PC-9 (cell line): Measurements from ENCODE around the gene CAMK2B.

Experiments
- EZH2 ChIP-seq: fragments of 200-600 bp; sonication (generic); IDR thresholded peaks from 2 replicates; pipeline ENCODE4 v1.8.0; 2017; ENCODE audit warnings: antibody characterized with exemption, low read depth
- TF ChIP-seq, protein P1 (sequence below): fragments of 200-600 bp; sonication (generic); conservative IDR thresholded peaks from 2 replicates; pipeline ENCODE4 v1.6.1; 2017; ENCODE audit warnings: mixed run types, antibody characterized with exemption, mild to moderate bottlenecking, moderate library complexity

DNA sequence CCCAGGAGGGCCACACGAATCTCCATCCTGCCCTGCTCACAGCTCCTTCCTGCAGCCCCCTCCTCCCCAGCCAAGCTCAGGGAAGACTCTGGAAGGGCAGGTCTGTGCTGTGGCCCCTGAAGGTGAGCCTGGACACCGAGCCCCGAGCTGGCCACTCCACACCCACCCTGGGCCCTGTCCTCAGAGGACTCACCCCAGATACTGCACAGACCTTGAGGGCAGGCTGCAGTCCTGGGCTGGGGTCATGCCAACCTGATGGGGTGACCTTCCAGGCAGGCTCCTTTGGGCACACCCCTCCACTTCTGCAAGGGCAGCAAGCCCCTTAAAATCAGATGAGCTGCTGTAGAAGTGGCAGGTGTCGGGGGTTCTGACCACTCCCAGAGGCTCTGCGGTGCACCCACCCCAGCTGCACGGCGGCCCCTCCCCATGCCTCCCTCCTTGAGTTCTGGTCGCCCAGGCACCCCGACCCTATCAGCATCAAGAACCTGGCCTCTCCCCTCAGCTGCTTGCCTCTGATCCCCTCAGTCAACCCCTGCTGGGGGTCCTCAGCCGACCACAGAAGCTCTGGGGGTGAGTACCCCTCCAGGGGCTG, 100.3 kb downstream of the CAMK2B start:
- TF ChIP-seq EZH2: no peak
- TF ChIP-seq, protein P1, sequence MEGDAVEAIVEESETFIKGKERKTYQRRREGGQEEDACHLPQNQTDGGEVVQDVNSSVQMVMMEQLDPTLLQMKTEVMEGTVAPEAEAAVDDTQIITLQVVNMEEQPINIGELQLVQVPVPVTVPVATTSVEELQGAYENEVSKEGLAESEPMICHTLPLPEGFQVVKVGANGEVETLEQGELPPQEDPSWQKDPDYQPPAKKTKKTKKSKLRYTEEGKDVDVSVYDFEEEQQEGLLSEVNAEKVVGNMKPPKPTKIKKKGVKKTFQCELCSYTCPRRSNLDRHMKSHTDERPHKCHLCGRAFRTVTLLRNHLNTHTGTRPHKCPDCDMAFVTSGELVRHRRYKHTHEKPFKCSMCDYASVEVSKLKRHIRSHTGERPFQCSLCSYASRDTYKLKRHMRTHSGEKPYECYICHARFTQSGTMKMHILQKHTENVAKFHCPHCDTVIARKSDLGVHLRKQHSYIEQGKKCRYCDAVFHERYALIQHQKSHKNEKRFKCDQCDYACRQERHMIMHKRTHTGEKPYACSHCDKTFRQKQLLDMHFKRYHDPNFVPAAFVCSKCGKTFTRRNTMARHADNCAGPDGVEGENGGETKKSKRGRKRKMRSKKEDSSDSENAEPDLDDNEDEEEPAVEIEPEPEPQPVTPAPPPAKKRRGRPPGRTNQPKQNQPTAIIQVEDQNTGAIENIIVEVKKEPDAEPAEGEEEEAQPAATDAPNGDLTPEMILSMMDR: no peak
